ENCODE measurements around the gene ETNK2. TPM values are rescaled to one million over a fixed set of nuclear protein-coding genes. Genes with fewer than 3 reads are reported as not detected.

The ETNK2 gene
- total RNA-seq, 2 experiments from 2014 or later: 1.9 TPM; not detected in 1

- Histone ChIP-seq H3K36me3 (ENCODE audit: insufficient read depth, low read length) (no peaks in the 10 kb centered on the region), H3K4me1 (ENCODE audit: insufficient read depth, low read length, poor library complexity, severe bottlenecking) (no peaks in the 10 kb centered on the region), H3K27ac (ENCODE audit: low read depth, low read length, poor library complexity, severe bottlenecking) (no peak overlapping the region), H4K20me1 (ENCODE audit: insufficient read depth, low read length) (no peaks in the 10 kb centered on the region), H2AFZ (ENCODE audit: low read length) (no peak overlapping the region), H3K9me2 (ENCODE audit: insufficient read depth, low read length) (no peaks in the 10 kb centered on the region), H3K4me3 (ENCODE audit: low read depth, low read length, poor library complexity, severe bottlenecking) (no peak overlapping the region), H3K9me3 (ENCODE audit: low read length) (no peaks in the 10 kb centered on the region), H3K4me2 (ENCODE audit: low read length) (no peak overlapping the region), H3K79me2 (ENCODE audit: insufficient read depth, low read depth, low read length) (no peaks in the 10 kb centered on the region)
- intact Hi-C loops (cut with micrococcal nuclease; ENCODE audit: unreplicated experiment): no loop called here
- no TSS peak for BruUV-seq (replicated peaks)
- POLR2A ChIA-PET: no interaction called here
- no peak for DNase-seq (ENCODE audit: low spot score)
- CTCF ChIA-PET (ENCODE audit: unreplicated experiment): interaction anchor here (0.6 kb wide), 1 partner anchor 43 kb away, joined by 7 read pairs; no protein-coding TSS in a partner anchor
- TF ChIP-seq CTCF (conservative IDR thresholded peaks at IDR 0.05; ENCODE audit: low read length): no peak
- TF ChIP-seq EZH2phosphoT487 (IDR thresholded peaks at IDR 0.05; ENCODE audit: borderline replicate concordance, low read depth, low read length): no peak
These were observed 917 bp downstream of the ETNK2 start for GRCh38 chr1:204150702-204151551.

GRCh38 chr1:204149635-204150565 lies 1.9 kb downstream of the ETNK2 start:
- no TSS peak for BruUV-seq (replicated peaks)
- POLR2A ChIA-PET: no interaction called here
- no peaks in the 10 kb centered on the region for H3K4me1 ChIP-seq (ENCODE audit: insufficient read depth, low read length, poor library complexity, severe bottlenecking)
- no peak overlapping the region for H3K27ac ChIP-seq (ENCODE audit: low read depth, low read length, poor library complexity, severe bottlenecking)
- no peaks in the 10 kb centered on the region for H3K79me2 ChIP-seq (ENCODE audit: insufficient read depth, low read depth, low read length)
- TF ChIP-seq CTCF (conservative IDR thresholded peaks at IDR 0.05; ENCODE audit: low read length): no peak
- CTCF ChIA-PET (ENCODE audit: unreplicated experiment): no interaction called here
- no peaks in the 10 kb centered on the region for H3K36me3 ChIP-seq (ENCODE audit: insufficient read depth, low read length)
- no peaks in the 10 kb centered on the region for H3K9me2 ChIP-seq (ENCODE audit: insufficient read depth, low read length)
- intact Hi-C loops (cut with micrococcal nuclease; ENCODE audit: unreplicated experiment): no loop called here
- H3K4me3 ChIP-seq (ENCODE audit: low read depth, low read length, poor library complexity, severe bottlenecking): no peak overlapping the region
- no peaks in the 10 kb centered on the region for H4K20me1 ChIP-seq (ENCODE audit: insufficient read depth, low read length)
- no peak for DNase-seq (ENCODE audit: low spot score)
- H2AFZ ChIP-seq (ENCODE audit: low read length): no peak overlapping the region
- H3K9me3 ChIP-seq (ENCODE audit: low read length): no peaks in the 10 kb centered on the region
- H3K4me2 ChIP-seq (ENCODE audit: low read length): no peak overlapping the region

All from OCI-LY7 (cell line).